CD4-positive, alpha-beta memory T cell (primary cell): ENCODE results near the gene GSTT2B. TPM values are rescaled to one million over a fixed set of nuclear protein-coding genes. Genes with fewer than 3 reads are reported as not detected.
"Not testable (repeated sequence)": the region's sequence is repeated elsewhere in the genome, so short reads cannot be mapped to it uniquely, and the experiment has no call there.

Experiments
- CTCF ChIA-PET: fragments of 350-600 bp; sonication (Branson Sonifier 250); formaldehyde crosslinking; loops from one replicate; lab custom pipeline; 2021; ENCODE audit warnings: inconsistent platforms; ENCODE audit not compliant: partially characterized antibody; lab: Charles Lee
- POLR2A ChIA-PET: fragments of 350-600 bp; sonication (Branson Sonifier 250); formaldehyde crosslinking; loops from one replicate; lab custom pipeline; 2021; ENCODE audit not compliant: partially characterized antibody; lab: Charles Lee
- DNase-seq, 5 donors: peaks; one replicate each; pipeline versions ENCODE4 v3.0.0 to v3.0.0-alpha.2; 2020 to 2022; ENCODE audit warnings: mixed read lengths in 1 of 5
- H3K27ac ChIP-seq: one replicate; pipeline ENCODE4 v1.7.0; 2013; ENCODE audit warnings: low read depth, low read length
- H3K27me3 ChIP-seq: 2 replicates; pipeline ENCODE4 v1.7.0; 2013; ENCODE audit warnings: mild to moderate bottlenecking, low read length, moderate library complexity; ENCODE audit not compliant: insufficient read depth
- H3K36me3 ChIP-seq: 2 replicates; pipeline ENCODE4 v1.7.0; 2013; ENCODE audit warnings: mild to moderate bottlenecking, low read length, moderate library complexity; ENCODE audit not compliant: insufficient read depth
- H3K4me1 ChIP-seq: 2 replicates; pipeline ENCODE4 v1.7.0; 2013; ENCODE audit warnings: mild to moderate bottlenecking, low read length, moderate library complexity; ENCODE audit not compliant: insufficient read depth
- H3K4me3 ChIP-seq, 2 donors: one replicate each; pipeline ENCODE4 v1.7.0; 2013; ENCODE audit warnings: low read length in 2 of 2, mild to moderate bottlenecking in 1 of 2
- H3K9me3 ChIP-seq, 2 donors: one replicate each; pipeline ENCODE4 v1.7.0; 2013; ENCODE audit warnings: low read length in 2 of 2, control low read depth in 1 of 2; ENCODE audit not compliant: control insufficient read depth in 1 of 2
- H3K27ac Mint-ChIP-seq, 7 donors: one replicate each; pipeline ENCODE4 v1.8.0; 2020 to 2021; ENCODE audit warnings: mixed read lengths in 7 of 7, mild to moderate bottlenecking in 6 of 7, inconsistent platforms in 3 of 7, moderate library complexity in 3 of 7
- H3K27me3 Mint-ChIP-seq, 2 donors: one replicate each; pipeline ENCODE4 v1.8.0; 2020 to 2021; ENCODE audit warnings: mixed read lengths in 2 of 2
- H3K36me3 Mint-ChIP-seq, 2 donors: one replicate each; pipeline ENCODE4 v1.8.0; 2020 to 2021; ENCODE audit warnings: mixed read lengths in 2 of 2, inconsistent platforms in 1 of 2, mild to moderate bottlenecking in 1 of 2
- H3K4me1 Mint-ChIP-seq, 4 donors: one replicate each; pipeline ENCODE4 v1.8.0; 2020 to 2021; ENCODE audit warnings: mixed read lengths in 4 of 4, mild to moderate bottlenecking in 1 of 4
- H3K4me3 Mint-ChIP-seq, 8 donors: one replicate each; pipeline ENCODE4 v1.8.0; 2020 to 2021; ENCODE audit warnings: mixed read lengths in 8 of 8, mild to moderate bottlenecking in 7 of 8, moderate library complexity in 6 of 8, inconsistent platforms in 3 of 8
- H3K9me3 Mint-ChIP-seq, 8 donors: one replicate each; pipeline ENCODE4 v1.8.0; 2020 to 2021; ENCODE audit warnings: mixed read lengths in 8 of 8, mild to moderate bottlenecking in 5 of 8, inconsistent platforms in 3 of 8, moderate library complexity in 1 of 8
- intact Hi-C: fragments of 100-400 bp; cut with micrococcal nuclease; formaldehyde crosslinking; loops from one replicate; pipeline ENCODE4 v1.15.1; 2023
- polyA plus RNA-seq, 2 donors: library from polyadenylated mRNA; unstranded; fragments of 300-500 nt; fragmentation: Illumina TruSeq; gene quantifications; one replicate each; pipeline ENCODE4 v1.2.3, GENCODE V29; 2021
- total RNA-seq, 2 experiments: library from RNA; stranded (reverse); gene quantifications; one replicate each; pipeline ENCODE4 v1.2.3, GENCODE V29; 2021

The GSTT2B gene
- total and polyA plus RNA-seq, 4 experiments from 2014 or later, result not detected

DNA sequence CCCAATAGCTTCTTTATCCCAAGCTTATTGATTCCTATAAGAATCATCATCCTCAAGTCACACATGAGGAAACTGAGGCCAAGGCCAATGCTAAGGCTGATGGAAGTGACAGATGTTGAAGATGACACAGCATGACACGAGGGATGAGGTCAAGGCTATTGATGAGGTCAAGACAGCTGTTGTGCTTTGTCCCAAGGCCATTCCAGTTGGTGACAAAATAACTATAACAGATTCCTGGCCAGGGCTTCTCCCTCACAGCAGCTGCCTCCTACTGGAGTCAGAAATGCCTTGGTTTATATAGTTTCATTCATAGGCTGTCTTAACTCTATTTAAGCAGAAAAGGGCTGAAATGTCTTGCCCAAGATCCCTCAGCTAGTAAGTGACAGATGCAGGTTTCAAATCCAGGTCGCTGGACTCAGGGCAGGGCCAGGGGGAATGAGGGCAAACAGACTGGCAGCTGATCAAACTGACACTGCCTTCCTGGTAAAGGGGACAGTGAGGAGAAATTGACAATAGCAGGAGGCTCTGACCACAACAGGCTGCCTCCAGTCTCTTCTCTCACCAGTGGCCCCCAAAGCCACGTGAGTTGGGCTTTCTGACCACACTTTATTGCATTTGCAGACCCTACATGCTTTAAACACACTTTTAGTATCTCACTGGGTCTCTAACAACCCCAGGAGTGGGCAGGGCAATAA is 50.4 kb downstream of the GSTT2B start:
- POLR2A ChIA-PET, result interaction anchor here (1.8 to 4.1 kb wide), 2 partner anchors 17 to 53 kb away, joined by 5 to 29 read pairs; partner anchors contain the start of genes MIF and SLC2A11
- no peaks in the 10 kb centered on the region for H3K36me3 ChIP-seq
- H3K36me3 Mint-ChIP-seq, result no peaks in the 10 kb centered on the region
- DNase-seq, result no peak
- peaks cover 9 to 25% (median 15%) of the 10 kb centered on the region in 4 donors for H3K4me1 Mint-ChIP-seq
- H3K4me1 ChIP-seq, result peaks cover 7% of the 10 kb centered on the region
- no peaks in the 10 kb centered on the region for H3K27me3 ChIP-seq
- CTCF ChIA-PET, result interaction anchor here (0.9 to 6.0 kb wide), 3 partner anchors 11 to 61 kb away, joined by 3 to 56 read pairs (median 3); partner anchors contain the start of gene MIF
- intact Hi-C loops, result loop anchor here (10.0 kb wide), 2 partner anchors 64 to 244 kb away; partner anchors contain the start of gene DDT
- no peaks in the 10 kb centered on the region for H3K9me3 ChIP-seq
- no peak overlapping the region for H3K27ac ChIP-seq
- peaks cover 0 to 1% of the 10 kb centered on the region in 2 donors for H3K27me3 Mint-ChIP-seq
- H3K9me3 Mint-ChIP-seq, result no peaks in the 10 kb centered on the region
- H3K27ac Mint-ChIP-seq, result no peak overlapping the region
- H3K4me3 Mint-ChIP-seq, result no peak overlapping the region
- no peak overlapping the region for H3K4me3 ChIP-seq

DNA sequence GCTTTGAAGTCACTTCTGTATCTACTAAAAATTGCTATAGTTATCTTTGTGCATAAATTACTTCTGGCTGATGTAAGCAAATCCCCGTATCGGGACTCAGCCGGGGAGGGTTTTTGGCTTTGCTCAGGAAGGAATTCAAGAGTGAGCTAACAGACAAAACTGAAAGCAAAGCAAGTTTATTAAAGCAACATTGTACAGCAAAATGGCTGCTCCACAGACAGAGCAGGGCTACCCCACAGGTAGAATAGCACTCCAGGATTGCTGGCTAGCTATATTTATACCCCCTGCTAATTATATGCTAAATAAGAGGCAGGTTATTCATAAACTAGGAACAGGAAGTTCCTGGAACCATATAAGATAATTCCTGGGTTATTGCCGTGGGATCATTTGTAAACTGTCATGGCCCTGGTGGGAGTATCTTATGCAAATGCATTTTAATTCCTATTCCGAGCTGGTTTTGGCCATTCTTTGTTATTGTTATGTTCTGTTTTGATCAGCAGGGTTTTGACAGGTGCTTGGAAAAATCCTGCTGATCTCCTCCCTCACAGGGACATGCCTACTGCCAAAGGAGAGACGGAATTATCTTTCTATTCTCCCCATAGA is 51.6 kb downstream of the GSTT2B start:
- Mint-ChIP-seq H3K27me3 (peaks cover 0 to 1% of the 10 kb centered on the region in 2 donors), H3K9me3 (no peaks in the 10 kb centered on the region), H3K4me3 (no peak overlapping the region), H3K36me3 (no peaks in the 10 kb centered on the region), H3K4me1 (peaks cover 9 to 22% (median 14%) of the 10 kb centered on the region in 4 donors), H3K27ac (no peak overlapping the region)
- Histone ChIP-seq H3K27ac (no peak overlapping the region), H3K4me1 (peaks cover 7% of the 10 kb centered on the region), H3K9me3 (no peaks in the 10 kb centered on the region), H3K36me3 (no peaks in the 10 kb centered on the region), H3K4me3 (no peak overlapping the region), H3K27me3 (no peaks in the 10 kb centered on the region)
- ChIA-PET CTCF (interaction anchor here (1.2 to 6.0 kb wide), 2 partner anchors 16 to 59 kb away, joined by 3 to 56 read pairs; partner anchors contain the start of gene MIF), POLR2A (interaction anchor here (4.1 kb wide), 1 partner anchor 15 kb away, joined by 29 read pairs; the partner anchor contains the start of gene MIF)
- intact Hi-C loops, result no loop called here
- DNase-seq, result no peak

DNA sequence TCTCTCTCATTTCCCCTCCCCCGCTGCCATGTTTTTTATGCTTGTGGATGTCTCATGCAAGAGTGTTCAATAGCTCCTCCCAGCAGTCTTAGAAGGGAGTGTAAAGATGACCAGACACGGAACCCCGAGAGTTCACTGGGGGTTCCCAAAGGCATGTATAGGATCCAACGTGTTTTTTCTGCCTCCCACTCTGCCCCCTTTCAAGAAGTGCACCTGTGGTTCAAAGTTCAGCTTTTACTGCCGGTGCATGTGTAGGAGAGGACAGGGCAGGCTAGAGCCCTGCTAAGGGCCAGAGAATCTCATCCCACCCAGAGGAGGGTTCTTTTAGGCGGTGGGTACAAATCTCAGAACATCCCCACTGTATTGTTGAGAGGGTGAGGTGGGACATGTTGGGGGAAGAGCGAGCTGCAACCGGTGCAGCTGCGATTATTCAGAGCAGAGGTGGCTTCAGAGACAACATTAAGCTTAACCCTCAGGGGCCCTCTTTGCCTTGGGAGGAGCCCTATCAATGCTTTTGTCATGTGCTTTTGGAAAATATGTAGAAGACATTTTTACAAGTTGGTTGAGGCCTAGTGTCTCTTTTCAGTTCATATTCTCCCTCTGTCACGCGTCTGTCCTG is 52.3 kb downstream of the GSTT2B start:
- no peaks in the 10 kb centered on the region for H3K9me3 Mint-ChIP-seq
- POLR2A ChIA-PET, result interaction anchor here (4.1 kb wide), 1 partner anchor 15 kb away, joined by 29 read pairs; the partner anchor contains the start of gene MIF
- peaks cover 8 to 14% (median 11%) of the 10 kb centered on the region in 4 donors for H3K4me1 Mint-ChIP-seq
- H3K27ac ChIP-seq, result no peak overlapping the region
- no peaks in the 10 kb centered on the region for H3K9me3 ChIP-seq
- H3K4me3 ChIP-seq, result no peak overlapping the region
- CTCF ChIA-PET, result interaction anchor here (6.0 kb wide), 1 partner anchor 15 kb away, joined by 56 read pairs; the partner anchor contains the start of gene MIF
- peaks cover 0 to 1% of the 10 kb centered on the region in 2 donors for H3K27me3 Mint-ChIP-seq
- H3K4me3 Mint-ChIP-seq, result no peak overlapping the region
- no peaks in the 10 kb centered on the region for H3K27me3 ChIP-seq
- peaks cover 7% of the 10 kb centered on the region for H3K4me1 ChIP-seq
- intact Hi-C loops, result no loop called here
- no peaks in the 10 kb centered on the region for H3K36me3 ChIP-seq
- DNase-seq, result no peak
- H3K36me3 Mint-ChIP-seq, result no peaks in the 10 kb centered on the region
- H3K27ac Mint-ChIP-seq, result peak overlapping the region in 1 of 7 donors; percentile 29

DNA sequence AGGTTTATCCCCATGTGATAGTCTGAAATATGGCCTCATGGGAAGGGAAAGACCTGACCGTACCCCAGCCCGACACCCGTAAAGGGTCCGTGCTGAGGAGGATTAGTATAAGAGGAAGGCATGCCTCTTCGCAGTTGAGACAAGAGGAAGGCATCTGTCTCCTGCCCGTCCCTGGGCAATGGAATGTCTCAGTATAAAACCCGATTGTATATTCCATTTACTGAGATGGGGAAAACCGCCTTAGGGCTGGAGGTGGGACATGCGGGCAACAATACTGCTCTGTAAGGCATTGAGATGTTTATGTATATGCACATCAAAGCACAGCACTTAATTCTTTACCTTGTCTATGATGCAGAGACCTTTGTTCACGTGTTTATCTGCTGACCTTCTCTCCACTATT is 53.6 kb downstream of the GSTT2B start:
- H3K27me3 ChIP-seq, POLR2A ChIA-PET, H3K9me3 ChIP-seq, intact Hi-C loops, DNase-seq, H3K36me3 Mint-ChIP-seq, H3K4me1 ChIP-seq, H3K9me3 Mint-ChIP-seq, H3K4me3 ChIP-seq, H3K4me3 Mint-ChIP-seq, CTCF ChIA-PET, H3K27me3 Mint-ChIP-seq, H3K36me3 ChIP-seq, H3K27ac ChIP-seq, H3K27ac Mint-ChIP-seq, H3K4me1 Mint-ChIP-seq: not testable (repeated sequence)

Other genes starting within 250 kb of the GSTT2B start
- gene ZNF70, start 210.1 kb downstream of the GSTT2B start, total RNA-seq, result 1 to 10 TPM; 6.4 to 7.4 TPM
- gene ZNF70, start 210.1 kb downstream of the GSTT2B start, polyA plus RNA-seq, result under 1 TPM in 1 of 2 donors, not detected in 1; 0.37 TPM
- gene VPREB3, start 206.8 kb downstream of the GSTT2B start, total RNA-seq, result not detected
- gene VPREB3, start 206.8 kb downstream of the GSTT2B start, polyA plus RNA-seq, result 1 to 10 TPM; 1.2 to 5.5 TPM
- 1 to 10 TPM; 1.5 to 1.9 TPM for gene C22orf15, start 198.2 kb downstream of the GSTT2B start, total RNA-seq
- 1 to 10 TPM in 1 of 2 donors, under 1 TPM in 1; 0.34 to 1.2 TPM for gene C22orf15, start 198.2 kb downstream of the GSTT2B start, polyA plus RNA-seq
- 10 to 100 TPM; 44.7 to 45.9 TPM for gene CHCHD10, start 193.2 kb downstream of the GSTT2B start, total RNA-seq
- 10 to 100 TPM; 16.3 to 33.1 TPM for gene CHCHD10, start 193.2 kb downstream of the GSTT2B start, polyA plus RNA-seq
- 1 to 10 TPM in 1 of 2 experiments, under 1 TPM in 1; 0.79 to 1.6 TPM for gene MMP11, start 188.3 kb downstream of the GSTT2B start, total RNA-seq
- gene MMP11, start 188.3 kb downstream of the GSTT2B start, polyA plus RNA-seq, result 1 to 10 TPM; 1.0 to 1.1 TPM
- gene SMARCB1, start 174.2 kb downstream of the GSTT2B start, total RNA-seq, result 10 to 100 TPM; 41.2 to 42.3 TPM
- 10 to 100 TPM; 36.6 to 46.0 TPM for gene SMARCB1, start 174.2 kb downstream of the GSTT2B start, polyA plus RNA-seq
- gene DERL3, start 122.2 kb downstream of the GSTT2B start, total RNA-seq, result 1 to 10 TPM; 1.9 to 2.9 TPM
- 1 to 10 TPM in 1 of 2 donors, under 1 TPM in 1; 0.25 to 1.5 TPM for gene DERL3, start 122.2 kb downstream of the GSTT2B start, polyA plus RNA-seq
- 10 to 100 TPM; 24.5 to 27.2 TPM for gene SLC2A11, start 103.3 kb downstream of the GSTT2B start, total RNA-seq
- 1 to 10 TPM; 3.9 to 5.0 TPM for gene SLC2A11, start 103.3 kb downstream of the GSTT2B start, polyA plus RNA-seq
- 100 to 1,000 TPM; 208 to 217 TPM for gene MIF, start 66.8 kb downstream of the GSTT2B start, total RNA-seq
- 1,000 to 10,000 TPM; 1,156 to 1,346 TPM for gene MIF, start 66.8 kb downstream of the GSTT2B start, polyA plus RNA-seq
- gene DDTL, start 5.7 kb upstream of the GSTT2B start, total RNA-seq, result 1 to 10 TPM; 5.3 to 6.1 TPM
- 1 to 10 TPM in 1 of 2 donors, under 1 TPM in 1; 0.32 to 1.9 TPM for gene DDTL, start 5.7 kb upstream of the GSTT2B start, polyA plus RNA-seq
- 10 to 100 TPM; 93.5 to 97.2 TPM for gene DDT, start 13.2 kb upstream of the GSTT2B start, total RNA-seq
- 100 to 1,000 TPM; 103 to 133 TPM for gene DDT, start 13.2 kb upstream of the GSTT2B start, polyA plus RNA-seq
- not detected for gene GSTT2, start 18.9 kb upstream of the GSTT2B start, total RNA-seq
- not detected for gene GSTT2, start 18.9 kb upstream of the GSTT2B start, polyA plus RNA-seq
- not detected for gene GSTT4, start 44.3 kb upstream of the GSTT2B start, total RNA-seq
- gene GSTT4, start 44.3 kb upstream of the GSTT2B start, polyA plus RNA-seq, result not detected
- 100 to 1,000 TPM; 114 to 117 TPM for gene CABIN1, start 50.1 kb upstream of the GSTT2B start, total RNA-seq
- gene CABIN1, start 50.1 kb upstream of the GSTT2B start, polyA plus RNA-seq, result 10 to 100 TPM in 1 of 2 donors, 1 to 10 TPM in 1; 2.2 to 14.8 TPM
- gene SUSD2, start 220.3 kb upstream of the GSTT2B start, total RNA-seq, result under 1 TPM; 0.44 to 0.52 TPM
- under 1 TPM in 1 of 2 donors, not detected in 1; 0.05 TPM for gene SUSD2, start 220.3 kb upstream of the GSTT2B start, polyA plus RNA-seq